GM21423 (cell line): Measurements from ENCODE around the gene PPP6R3.
A peak's percentile ranks its signal among the peaks of the same experiment; 100 is the strongest.
"Not testable (repeated sequence)": the region's sequence is repeated elsewhere in the genome, so short reads cannot be mapped to it uniquely, and the experiment has no call there.

Experiments used
- ATAC-seq: cut with Tn5 transposase; IDR thresholded peaks from one replicate; pipeline ENCODE4 v1.9.1; 2021; ENCODE audit warnings: mild to moderate bottlenecking, moderate library complexity; ENCODE audit not compliant: unreplicated experiment

PPP6R3 gene

DNA sequence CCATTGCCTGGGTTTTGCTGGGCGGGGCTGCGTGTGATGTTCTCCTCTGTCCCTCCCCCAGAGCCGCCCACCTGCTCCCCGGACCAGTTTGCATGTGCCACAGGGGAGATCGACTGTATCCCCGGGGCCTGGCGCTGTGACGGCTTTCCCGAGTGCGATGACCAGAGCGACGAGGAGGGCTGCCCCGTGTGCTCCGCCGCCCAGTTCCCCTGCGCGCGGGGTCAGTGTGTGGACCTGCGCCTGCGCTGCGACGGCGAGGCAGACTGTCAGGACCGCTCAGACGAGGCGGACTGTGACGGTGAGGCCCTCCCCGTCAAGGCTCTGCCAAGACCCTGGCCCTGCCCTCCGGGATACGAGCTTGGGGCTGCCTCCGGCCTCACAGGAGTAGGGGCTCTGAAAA is 27.0 kb upstream of the PPP6R3 start:
- ATAC-seq = no peak

GRCh38 chr11:68434159-68434558 is 26.4 kb upstream of the PPP6R3 start:
- ATAC-seq = not testable (repeated sequence)

- ATAC-seq = no peak
These were observed 24.2 kb upstream of the PPP6R3 start for GRCh38 chr11:68436162-68436888.

DNA sequence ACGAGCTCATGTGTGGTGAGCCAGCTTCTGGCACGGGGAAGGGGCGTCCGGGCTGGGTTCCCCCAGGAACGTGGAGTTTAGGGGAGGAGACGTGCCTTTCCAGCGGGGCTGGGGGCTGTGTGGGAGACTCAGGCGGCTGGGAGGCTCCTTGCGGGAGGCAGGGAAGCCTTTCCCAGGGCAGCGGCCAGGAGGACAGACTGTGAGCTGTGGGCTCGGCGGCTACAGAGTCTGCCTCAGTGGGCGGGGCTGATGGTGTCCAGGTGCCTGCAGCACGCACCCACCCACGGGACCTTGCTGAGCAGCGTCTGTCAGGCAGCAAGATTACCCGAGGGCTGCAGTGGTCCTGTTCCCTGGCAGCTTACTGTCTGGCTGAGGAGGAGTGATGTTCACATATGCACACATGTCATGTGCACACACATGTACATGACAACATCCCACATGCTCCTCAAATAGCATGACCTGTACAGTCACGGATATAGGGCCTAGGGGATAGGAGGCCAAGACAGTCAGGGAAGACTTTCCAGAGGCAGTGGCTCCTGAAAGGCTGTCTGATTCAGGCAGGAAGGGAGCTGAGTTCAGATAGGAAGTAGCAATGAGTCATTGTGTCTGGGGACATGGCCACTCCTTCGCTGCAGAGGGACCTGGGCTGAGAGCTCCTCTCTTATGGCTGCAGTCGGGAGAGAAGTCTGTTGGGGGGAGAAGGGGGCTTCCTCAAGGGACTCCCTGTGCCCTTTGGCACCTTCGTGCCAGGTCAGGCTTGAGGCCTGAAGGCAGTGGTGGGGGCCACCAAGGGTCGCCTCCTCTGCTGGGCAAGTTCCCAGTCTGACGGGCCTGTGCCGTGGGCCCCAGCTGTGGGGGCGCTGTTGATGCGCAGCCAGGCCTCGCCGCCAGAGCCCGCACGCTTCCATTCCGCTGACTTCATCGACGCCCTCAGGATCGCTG is 23.3 kb upstream of the PPP6R3 start:
- ATAC-seq = no peak

- ATAC-seq = no peak
These were observed 22.5 kb upstream of the PPP6R3 start for GRCh38 chr11:68437927-68438657.

DNA sequence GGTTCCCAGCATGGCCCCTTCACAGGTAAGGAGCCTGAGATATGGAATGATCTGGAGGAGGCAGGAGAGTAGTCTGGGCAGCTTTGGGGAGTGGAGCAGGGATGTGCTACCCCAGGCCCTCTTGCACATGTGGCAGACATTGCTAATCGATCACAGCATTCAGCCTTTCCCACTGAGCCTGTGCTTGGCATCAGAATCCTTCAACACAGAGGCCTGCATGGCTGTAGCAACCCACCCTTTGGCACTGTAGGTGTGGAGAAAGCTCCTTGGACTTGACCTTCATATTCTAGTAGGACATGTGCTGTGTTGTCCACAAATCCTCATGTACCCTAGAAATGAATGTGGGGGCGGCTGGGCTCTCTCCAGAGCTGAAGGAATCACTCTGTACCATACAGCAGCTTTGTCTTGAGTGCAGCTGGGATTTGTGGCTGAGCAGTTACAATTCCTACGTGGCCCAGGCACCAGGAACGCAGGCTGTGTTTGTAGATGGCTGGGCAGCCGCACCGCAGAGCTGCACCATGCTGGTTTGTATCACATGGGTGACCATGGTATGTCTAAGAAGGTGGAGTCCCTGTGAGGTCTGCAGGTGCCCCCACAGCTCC is 21.8 kb upstream of the PPP6R3 start:
- ATAC-seq = no peak

- ATAC-seq = no peak
These were observed 21.0 kb upstream of the PPP6R3 start for GRCh38 chr11:68439355-68440065.

GRCh38 chr11:68440224-68440623 is 20.3 kb upstream of the PPP6R3 start:
- no peak for ATAC-seq

GRCh38 chr11:68441466-68442230 is 18.9 kb upstream of the PPP6R3 start:
- no peak for ATAC-seq

GRCh38 chr11:68442433-68442832 is 18.1 kb upstream of the PPP6R3 start:
- ATAC-seq = no peak

- ATAC-seq = no peak
These were observed 16.0 kb upstream of the PPP6R3 start for GRCh38 chr11:68444566-68444965.

DNA sequence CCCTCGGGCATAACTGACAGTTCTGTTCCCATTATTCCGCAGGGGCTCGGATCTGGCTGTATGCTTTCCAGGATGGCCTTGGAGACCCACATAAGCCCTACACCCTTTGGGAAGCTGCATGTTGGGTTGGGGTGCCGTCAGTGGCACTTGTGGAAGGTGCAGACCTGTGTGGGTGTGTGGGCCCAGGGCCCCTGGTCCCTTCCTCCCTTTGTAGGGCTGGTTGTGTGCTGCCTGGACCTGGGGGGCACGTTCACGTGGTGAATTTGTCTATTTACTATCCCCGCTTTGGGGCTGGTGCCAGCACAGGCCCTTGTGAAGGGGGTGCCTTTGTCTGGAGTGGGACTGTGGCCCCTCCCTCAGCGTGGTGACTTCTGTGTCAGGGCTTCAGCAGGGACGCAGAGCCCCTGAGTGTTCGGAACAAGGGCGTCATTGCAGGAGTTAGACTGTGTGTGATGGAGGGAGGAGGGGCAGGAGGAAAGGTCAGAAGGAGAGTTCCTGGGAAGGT is 15.0 kb upstream of the PPP6R3 start:
- ATAC-seq = no peak

- ATAC-seq = no peak
These were observed 14.4 kb upstream of the PPP6R3 start for GRCh38 chr11:68446046-68446725.

DNA sequence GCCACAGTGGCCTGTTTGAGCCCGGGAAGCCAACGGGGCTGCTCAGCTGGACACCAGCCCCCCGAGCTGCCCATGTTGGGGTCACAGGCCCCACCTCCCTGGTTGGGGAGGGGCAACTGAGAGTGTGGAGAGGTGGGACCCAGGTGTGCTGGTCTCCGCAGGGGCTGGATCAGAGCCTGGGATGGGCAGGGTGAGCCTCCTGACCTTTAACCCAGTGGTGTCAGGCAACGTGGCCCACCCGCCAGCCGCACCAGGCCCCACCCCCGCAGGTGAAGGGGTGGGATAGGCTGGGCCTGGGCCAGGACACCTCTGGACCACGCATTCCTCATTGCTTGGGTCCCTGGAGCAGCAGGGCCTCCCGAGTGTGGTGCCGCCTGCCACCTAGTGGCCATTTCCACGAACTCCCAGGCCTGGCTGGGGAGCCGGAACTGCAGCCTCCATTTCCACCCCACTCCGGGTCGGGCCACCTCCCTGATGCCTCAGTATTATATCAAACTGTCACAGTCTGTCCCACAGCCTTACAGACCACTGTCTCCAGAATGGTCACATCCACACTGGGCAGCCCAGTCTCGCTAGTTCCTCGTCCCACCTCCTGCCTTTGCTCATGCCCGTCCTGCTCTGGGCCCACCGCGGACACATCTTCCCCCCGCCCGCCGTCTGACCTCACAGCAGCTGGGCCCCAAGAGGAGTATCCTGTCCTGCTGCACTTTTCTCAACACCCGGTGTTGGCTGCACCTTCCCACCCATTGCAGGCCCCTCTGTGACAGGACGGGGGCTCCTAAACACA is 13.3 kb upstream of the PPP6R3 start:
- peak; percentile 55 for ATAC-seq

DNA sequence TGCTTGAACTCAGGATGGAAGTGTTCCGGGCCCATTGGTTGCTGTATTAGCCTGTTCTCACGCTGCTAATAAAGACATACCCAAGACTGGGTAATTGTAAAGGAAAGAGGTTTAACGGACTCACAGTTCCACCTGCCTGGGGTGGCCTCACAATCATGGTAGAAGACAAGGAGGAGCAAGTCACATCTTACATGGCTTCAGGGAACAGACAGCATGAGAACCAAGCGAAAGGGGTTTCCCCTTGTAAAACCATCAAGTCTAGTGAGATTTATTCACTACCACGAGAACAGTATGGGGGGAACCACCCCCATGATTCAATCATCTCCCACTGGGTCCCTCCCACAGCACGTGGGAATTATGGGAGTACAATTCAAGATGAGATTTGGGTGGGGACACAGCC is 12.6 kb upstream of the PPP6R3 start:
- not testable (repeated sequence) for ATAC-seq

- no peak for ATAC-seq
These were observed 11.9 kb upstream of the PPP6R3 start for GRCh38 chr11:68448604-68449011.

GRCh38 chr11:68449951-68450350 is 10.6 kb upstream of the PPP6R3 start:
- ATAC-seq = no peak

GRCh38 chr11:68450711-68451110 is 9.8 kb upstream of the PPP6R3 start:
- no peak for ATAC-seq
